Measurements from ENCODE around the gene ATG4C. TPM values are rescaled to one million over a fixed set of nuclear protein-coding genes. Genes with fewer than 3 reads are reported as not detected.
"Not testable (repeated sequence)": the region's sequence is repeated elsewhere in the genome, so short reads cannot be mapped to it uniquely, and the experiment has no call there.

The ATG4C gene
- total RNA-seq, 2 donors from 2014 or later, result 6.5 to 9.4 TPM

DNA sequence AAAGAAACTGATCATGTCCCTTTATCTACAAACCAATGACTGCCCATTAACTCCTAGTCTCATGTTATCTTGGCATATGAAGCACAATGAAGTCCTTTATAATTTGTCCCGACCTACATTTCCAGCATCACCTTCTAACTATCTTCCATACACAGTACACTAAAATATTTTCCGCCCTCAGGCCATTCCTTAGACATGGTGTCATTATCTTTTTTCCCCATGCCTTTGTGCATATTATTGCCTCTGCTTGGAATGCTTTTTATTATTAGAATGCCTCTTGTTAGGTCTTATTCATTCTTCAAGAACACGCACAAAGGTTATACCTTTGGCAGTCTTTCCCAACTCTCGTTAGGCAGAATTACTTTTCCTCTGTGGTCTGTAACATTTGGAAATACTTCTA is 39.6 kb downstream of the ATG4C start:
- Histone ChIP-seq H3K36me3 (peaks cover 5% of the 10 kb centered on the region), H3K27ac (no peak overlapping the region)

DNA sequence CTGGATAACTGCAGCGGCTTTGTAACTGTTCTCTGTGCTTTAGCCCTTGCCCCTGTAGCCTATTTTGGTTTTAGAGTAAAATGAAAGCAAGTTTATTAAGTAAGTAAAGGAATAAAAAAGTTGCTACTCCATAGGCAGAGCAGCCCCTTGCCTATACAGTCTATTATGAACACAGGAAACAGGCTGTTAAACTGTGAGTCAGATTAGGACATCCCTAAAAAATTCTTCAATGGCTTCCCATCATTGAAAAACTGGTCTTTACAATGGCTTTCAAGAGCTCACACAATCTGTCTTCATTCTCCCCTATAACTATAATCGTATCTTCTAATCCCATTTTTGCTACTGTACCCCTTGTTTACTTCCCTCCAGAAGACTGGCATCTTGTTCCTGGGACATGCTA is 43.0 kb downstream of the ATG4C start:
- Histone ChIP-seq H3K4me1 (no peaks in the 10 kb centered on the region), H3K9me3 (no peaks in the 10 kb centered on the region), H3K27me3 (no peaks in the 10 kb centered on the region), H3K27ac (no peak overlapping the region), H3K4me3 (no peak overlapping the region), H3K36me3 (no peaks in the 10 kb centered on the region)
- TF ChIP-seq, protein P1, sequence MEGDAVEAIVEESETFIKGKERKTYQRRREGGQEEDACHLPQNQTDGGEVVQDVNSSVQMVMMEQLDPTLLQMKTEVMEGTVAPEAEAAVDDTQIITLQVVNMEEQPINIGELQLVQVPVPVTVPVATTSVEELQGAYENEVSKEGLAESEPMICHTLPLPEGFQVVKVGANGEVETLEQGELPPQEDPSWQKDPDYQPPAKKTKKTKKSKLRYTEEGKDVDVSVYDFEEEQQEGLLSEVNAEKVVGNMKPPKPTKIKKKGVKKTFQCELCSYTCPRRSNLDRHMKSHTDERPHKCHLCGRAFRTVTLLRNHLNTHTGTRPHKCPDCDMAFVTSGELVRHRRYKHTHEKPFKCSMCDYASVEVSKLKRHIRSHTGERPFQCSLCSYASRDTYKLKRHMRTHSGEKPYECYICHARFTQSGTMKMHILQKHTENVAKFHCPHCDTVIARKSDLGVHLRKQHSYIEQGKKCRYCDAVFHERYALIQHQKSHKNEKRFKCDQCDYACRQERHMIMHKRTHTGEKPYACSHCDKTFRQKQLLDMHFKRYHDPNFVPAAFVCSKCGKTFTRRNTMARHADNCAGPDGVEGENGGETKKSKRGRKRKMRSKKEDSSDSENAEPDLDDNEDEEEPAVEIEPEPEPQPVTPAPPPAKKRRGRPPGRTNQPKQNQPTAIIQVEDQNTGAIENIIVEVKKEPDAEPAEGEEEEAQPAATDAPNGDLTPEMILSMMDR (IDR thresholded peaks at IDR 0.05), result no peak
- no peak for DNase-seq (ENCODE audit: low spot score)

More for the DNA sequence above, 39.6 kb downstream of the ATG4C start:
- TF ChIP-seq, protein P1 (IDR thresholded peaks at IDR 0.05), result no peak
- no peaks in the 10 kb centered on the region for H3K9me3 ChIP-seq
- H3K4me1 ChIP-seq, result no peaks in the 10 kb centered on the region
- no peak overlapping the region for H3K4me3 ChIP-seq
- no peak for DNase-seq (ENCODE audit: low spot score)
- no peaks in the 10 kb centered on the region for H3K27me3 ChIP-seq

DNA sequence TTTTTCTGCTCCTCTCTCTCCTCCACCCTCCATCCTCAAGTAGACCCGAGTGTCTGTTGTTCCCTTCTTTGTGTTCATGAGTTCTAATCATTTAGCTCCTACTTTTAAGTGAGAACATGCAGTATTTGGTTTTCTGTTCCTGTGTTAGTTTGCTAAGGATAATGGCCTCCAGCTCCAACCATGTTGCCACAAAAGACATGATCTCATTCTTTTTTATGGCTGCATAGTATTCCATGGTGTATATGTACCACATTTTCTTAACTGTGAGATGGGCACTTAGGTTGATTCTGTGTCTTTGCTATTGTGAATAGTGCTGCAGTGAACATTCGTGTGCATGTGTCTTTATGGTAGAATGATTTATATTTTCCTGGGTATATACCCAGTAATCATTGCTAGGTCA is 43.9 kb downstream of the ATG4C start:
- H3K4me1 ChIP-seq; H3K4me3 ChIP-seq; H3K9me3 ChIP-seq; DNase-seq (ENCODE audit: low spot score); H3K36me3 ChIP-seq; H3K27me3 ChIP-seq; H3K27ac ChIP-seq: not testable (repeated sequence)

DNA sequence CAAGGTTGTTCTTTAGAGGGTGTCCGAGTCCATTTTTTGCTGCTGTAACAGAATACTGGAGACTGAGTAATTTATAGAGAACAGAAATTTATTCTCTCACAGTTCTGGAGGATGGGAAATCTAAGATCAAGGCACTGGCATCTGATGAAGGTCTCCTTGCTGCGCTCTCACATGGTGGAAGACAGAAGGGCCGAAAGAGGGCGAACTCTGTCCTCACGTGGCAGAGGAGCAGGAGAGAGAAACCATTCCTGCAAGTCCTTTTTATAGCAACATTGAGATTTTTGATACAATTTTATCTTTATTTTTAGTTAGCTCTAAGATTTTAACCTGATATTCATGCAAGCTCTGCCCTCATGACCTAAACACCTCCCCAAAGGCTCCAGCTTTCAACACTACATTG is 48.3 kb downstream of the ATG4C start:
- TF ChIP-seq, protein P1 (IDR thresholded peaks at IDR 0.05), result no peak
- Histone ChIP-seq H3K36me3 (no peaks in the 10 kb centered on the region), H3K4me3 (no peak overlapping the region), H3K4me1 (no peaks in the 10 kb centered on the region), H3K27ac (no peak overlapping the region), H3K9me3 (no peaks in the 10 kb centered on the region), H3K27me3 (no peaks in the 10 kb centered on the region)
- DNase-seq (ENCODE audit: low spot score), result no peak

DNA sequence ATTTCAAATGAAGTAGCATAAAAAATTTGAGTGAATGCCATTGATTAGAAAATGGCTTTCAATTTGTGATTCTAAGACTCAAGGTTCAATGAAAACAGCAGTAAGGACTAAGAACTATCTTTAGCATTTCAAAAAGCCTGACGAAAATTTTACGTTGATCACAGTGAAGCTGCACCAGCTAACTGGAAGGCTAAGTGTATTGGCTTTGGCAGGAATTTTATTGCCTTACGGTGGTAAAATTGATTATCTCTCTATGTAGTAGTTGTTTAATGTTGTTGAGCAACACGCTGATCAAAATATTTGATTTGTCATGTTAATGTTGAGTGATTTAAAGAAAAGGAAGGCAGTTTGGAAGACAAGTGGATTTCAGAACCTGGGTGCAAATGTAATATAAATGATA is 49.6 kb downstream of the ATG4C start:
- Histone ChIP-seq H3K36me3 (no peaks in the 10 kb centered on the region), H3K4me1 (no peaks in the 10 kb centered on the region), H3K4me3 (no peak overlapping the region), H3K27me3 (no peaks in the 10 kb centered on the region), H3K27ac (no peak overlapping the region), H3K9me3 (no peaks in the 10 kb centered on the region)
- DNase-seq (ENCODE audit: low spot score), result no peak
- TF ChIP-seq, protein P1 (IDR thresholded peaks at IDR 0.05), result no peak

DNA sequence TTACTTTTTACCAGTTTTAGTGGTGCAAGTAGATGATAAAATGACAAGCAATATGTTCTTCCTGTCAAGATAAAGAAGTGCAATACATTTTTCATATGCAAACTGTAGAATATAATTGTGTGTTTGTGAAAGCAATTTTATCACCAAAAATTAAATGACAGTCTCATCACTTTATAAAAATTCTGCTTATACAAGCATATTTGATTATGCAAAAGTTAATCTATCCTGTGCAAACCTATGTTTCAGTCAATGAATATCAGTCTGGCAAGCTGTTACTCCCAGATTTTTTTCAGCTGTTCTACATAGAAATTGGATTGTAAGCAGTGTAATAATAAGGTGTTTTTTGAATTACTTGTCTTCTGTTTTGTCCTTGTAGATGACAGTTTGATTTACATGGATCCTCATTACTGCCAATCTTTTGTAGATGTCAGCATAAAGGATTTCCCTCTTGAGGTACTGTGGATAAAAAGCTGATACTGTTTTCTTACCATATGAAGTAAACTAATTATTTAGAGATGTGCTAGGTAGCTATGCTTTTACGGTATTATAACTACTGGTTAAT is 50.5 kb downstream of the ATG4C start:
- H3K27ac ChIP-seq, result no peak overlapping the region
- no peak for DNase-seq (ENCODE audit: low spot score)
- no peaks in the 10 kb centered on the region for H3K27me3 ChIP-seq
- H3K4me1 ChIP-seq, result no peaks in the 10 kb centered on the region
- TF ChIP-seq, protein P1 (IDR thresholded peaks at IDR 0.05), result no peak
- H3K9me3 ChIP-seq, result no peaks in the 10 kb centered on the region
- no peak overlapping the region for H3K4me3 ChIP-seq
- no peaks in the 10 kb centered on the region for H3K36me3 ChIP-seq
